NCI-H1436 (cell line): Measurements from ENCODE around the gene TRDN.
"Not testable (repeated sequence)": the region's sequence is repeated elsewhere in the genome, so short reads cannot be mapped to it uniquely, and the experiment has no call there.

Source experiments
- DNase-seq: peaks from one replicate; lab custom pipeline; 2025; lab: John Stamatoyannopoulos, UW

The TRDN gene

GRCh38 chr6:123288649-123289048 lies 348.1 kb downstream of the TRDN start:
- no peak for DNase-seq

- no peak for DNase-seq
These were observed 360.2 kb downstream of the TRDN start for GRCh38 chr6:123276546-123276980.

GRCh38 chr6:123263981-123264380 lies 372.8 kb downstream of the TRDN start:
- DNase-seq: no peak

- no peak for DNase-seq
These were observed 396.1 kb downstream of the TRDN start for GRCh38 chr6:123240626-123241025.

GRCh38 chr6:123233336-123233735 lies 403.4 kb downstream of the TRDN start:
- DNase-seq: no peak

- DNase-seq: not testable (repeated sequence)
These were observed 409.0 kb downstream of the TRDN start for GRCh38 chr6:123227789-123228188.

- no peak for DNase-seq
These were observed 410.4 kb downstream of the TRDN start for GRCh38 chr6:123226398-123226797.

GRCh38 chr6:123224077-123224476 lies 412.7 kb downstream of the TRDN start:
- no peak for DNase-seq

- DNase-seq: no peak
These were observed 413.3 kb downstream of the TRDN start for GRCh38 chr6:123223461-123223860.

GRCh38 chr6:123215211-123215610 lies 421.5 kb downstream of the TRDN start:
- DNase-seq: no peak

- DNase-seq: no peak
These were observed 422.3 kb downstream of the TRDN start for GRCh38 chr6:123214433-123214832.

GRCh38 chr6:123213921-123214320 lies 422.8 kb downstream of the TRDN start:
- no peak for DNase-seq

- no peak for DNase-seq
These were observed 424.8 kb downstream of the TRDN start for GRCh38 chr6:123211777-123212545.

- no peak for DNase-seq
These were observed 426.1 kb downstream of the TRDN start for GRCh38 chr6:123210645-123211044.

GRCh38 chr6:123207967-123208510 lies 428.7 kb downstream of the TRDN start:
- no peak for DNase-seq

GRCh38 chr6:123203928-123204327 lies 432.8 kb downstream of the TRDN start:
- no peak for DNase-seq

- no peak for DNase-seq
These were observed 434.8 kb downstream of the TRDN start for GRCh38 chr6:123201869-123202372.

- DNase-seq: no peak
These were observed 443.5 kb downstream of the TRDN start for GRCh38 chr6:123193298-123193697.

GRCh38 chr6:123189816-123190215 lies 446.9 kb downstream of the TRDN start:
- DNase-seq: no peak

- no peak for DNase-seq
These were observed 453.8 kb downstream of the TRDN start for GRCh38 chr6:123182998-123183397.

- no peak for DNase-seq
These were observed 460.0 kb downstream of the TRDN start for GRCh38 chr6:123176706-123177105.

GRCh38 chr6:123171341-123172115 lies 465.2 kb downstream of the TRDN start:
- no peak for DNase-seq

- no peak for DNase-seq
These were observed 467.0 kb downstream of the TRDN start for GRCh38 chr6:123169774-123170095.
